Inflammatory macrophage treated with lipopolysaccharide for 1 hour (primary cell): Measurements from ENCODE around the gene GP1BA.

Experiments used
- DNase-seq, 2 donors: peaks; one replicate each; pipeline ENCODE4 v3.0.0-alpha.2; 2020 to 2022

Gene GP1BA

DNA sequence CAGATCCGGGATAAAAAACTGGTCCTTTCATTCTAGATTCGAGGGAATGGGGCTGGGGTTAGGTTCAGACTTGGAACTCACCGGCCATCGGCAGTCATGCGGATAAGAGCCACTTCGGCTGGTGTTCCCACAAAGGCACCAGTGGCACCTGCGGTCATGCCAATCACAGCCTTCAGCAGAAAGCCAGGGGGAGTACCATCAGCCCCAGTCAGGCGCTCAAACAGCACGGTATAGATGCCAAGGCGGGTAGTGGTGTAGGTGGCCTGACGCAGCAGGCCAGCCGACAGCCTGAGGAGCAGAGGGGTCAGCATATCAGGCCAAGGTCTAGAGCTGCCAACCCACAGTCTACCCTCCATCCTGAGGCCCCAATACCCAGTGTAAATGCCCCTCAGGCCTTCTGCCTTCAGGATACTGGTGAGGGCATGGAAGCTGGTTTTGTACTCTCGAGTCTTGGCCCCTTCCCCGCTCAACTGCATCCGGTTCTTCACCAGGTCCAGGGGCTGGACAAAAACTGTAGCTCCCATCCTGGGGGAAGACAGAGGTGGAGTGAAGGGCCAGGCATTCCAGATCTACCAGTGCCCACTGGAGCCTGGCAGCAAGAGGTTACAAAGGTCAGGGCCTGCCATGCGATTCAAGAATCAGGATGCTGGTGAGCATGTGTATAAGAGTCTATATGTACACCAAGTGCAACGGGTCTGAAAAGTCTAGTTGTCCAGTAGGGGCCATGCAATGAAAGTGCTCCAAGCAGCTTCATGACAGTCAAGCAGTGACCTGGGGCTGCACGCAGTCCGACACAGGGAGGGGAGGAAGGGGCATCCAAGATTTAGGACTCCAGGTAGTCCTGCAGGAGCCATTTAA lies 6.8 kb downstream of the GP1BA start:
- DNase-seq: no peak

DNA sequence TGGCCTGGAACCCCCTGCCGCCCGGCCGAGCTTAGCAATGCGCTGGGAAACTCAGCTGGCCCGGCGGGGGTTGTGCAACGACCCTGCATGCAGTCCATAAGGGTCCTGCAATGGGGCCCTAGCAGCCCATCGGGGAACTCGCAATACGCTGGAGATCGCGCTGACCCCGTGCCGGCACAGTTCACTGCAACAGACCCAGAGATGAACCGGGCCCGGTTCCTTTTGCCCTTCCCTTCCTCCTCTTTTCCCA lies 7.4 kb downstream of the GP1BA start:
- no peak for DNase-seq

DNA sequence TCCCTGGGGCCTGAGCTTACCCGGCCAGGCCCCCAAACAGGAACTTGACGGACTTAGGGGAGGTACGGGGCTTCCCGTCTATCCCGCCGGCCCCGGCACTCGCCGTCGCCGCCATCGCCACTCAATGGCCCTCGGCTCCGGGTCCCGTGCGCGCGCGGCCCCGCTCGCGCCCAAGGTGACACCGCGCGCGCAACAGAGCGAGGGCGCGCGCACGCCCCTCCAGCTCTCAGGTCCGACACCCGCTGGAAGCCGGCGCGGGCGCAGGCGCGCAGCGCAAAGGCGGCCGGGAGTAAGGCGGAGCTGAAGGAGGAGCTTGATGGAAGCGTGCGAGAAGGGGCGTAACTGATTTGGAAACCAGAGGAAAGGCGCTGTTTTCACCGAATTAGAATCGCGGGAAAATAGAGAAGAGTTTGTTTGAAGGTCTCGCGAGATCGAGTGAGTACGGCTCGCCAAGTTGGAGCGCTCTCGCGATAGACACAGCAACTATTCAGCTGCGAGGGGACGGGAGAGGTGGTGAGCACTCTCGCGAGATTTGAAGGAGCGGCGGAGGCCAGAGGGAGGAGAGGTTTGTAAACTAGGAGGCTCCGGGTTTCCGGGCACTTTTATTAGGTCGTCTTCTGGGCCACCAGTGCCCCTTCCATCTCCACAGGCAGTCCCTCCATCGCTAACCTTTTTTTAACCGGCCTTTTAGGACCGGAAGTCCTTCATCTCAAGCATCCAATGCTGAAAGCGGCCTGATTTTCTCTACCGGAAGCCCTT lies 7.9 kb downstream of the GP1BA start, which contains the start of the genes RNF167 and SLC25A11:
RNF167 (plus strand) TSS at position 473 of the 759 bp plus-strand sequence. CDS start 642 bp downstream, outside the sequence.
SLC25A11 (minus strand) TSS at position 251 of the 759 bp plus-strand sequence; CDS start at position 115, 136 bp downstream.
- DNase-seq: peak; percentile 99 to 100

GRCh38 chr17:4940555-4941318 lies 8.7 kb downstream of the GP1BA start:
- DNase-seq: no peak

DNA sequence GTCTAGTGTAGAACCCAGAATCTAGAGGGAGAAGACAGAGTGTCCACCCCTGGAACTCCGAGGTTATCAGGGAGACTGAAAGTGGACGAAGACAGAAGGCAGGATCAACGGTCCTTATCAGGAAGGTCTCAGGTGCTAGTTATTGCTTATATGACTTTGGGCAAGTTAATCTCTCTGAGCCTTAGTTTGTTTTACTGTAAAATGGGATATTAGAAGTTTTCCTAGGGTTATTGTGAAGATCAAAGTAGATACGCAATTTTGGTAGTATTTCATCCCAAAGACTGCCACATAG lies 9.2 kb downstream of the GP1BA start:
- DNase-seq: no peak

- no peak for DNase-seq
Observed at GRCh38 chr17:4942760-4943508, 10.9 kb downstream of the GP1BA start.

DNA sequence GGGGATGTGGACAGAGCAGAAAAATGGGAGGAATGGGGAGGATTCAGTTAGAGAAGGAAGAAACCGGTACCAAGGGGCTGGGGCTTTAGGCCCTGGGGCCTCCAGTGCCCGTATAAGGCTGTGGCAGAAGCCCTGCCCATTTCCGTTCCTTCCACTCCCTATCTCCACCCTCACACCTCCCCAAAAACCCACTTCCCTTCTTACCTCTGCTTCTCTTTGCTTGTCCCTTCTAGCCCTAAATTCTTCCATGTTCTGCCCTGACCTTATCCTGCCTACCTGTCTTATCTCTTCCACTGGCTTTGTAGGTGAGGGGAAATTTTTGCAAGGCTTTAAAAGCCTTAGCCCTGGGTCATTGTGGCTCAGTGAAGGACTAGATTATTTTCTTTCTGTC lies 12.1 kb downstream of the GP1BA start:
- DNase-seq: peak in 1 of 2 donors; percentile 36

DNA sequence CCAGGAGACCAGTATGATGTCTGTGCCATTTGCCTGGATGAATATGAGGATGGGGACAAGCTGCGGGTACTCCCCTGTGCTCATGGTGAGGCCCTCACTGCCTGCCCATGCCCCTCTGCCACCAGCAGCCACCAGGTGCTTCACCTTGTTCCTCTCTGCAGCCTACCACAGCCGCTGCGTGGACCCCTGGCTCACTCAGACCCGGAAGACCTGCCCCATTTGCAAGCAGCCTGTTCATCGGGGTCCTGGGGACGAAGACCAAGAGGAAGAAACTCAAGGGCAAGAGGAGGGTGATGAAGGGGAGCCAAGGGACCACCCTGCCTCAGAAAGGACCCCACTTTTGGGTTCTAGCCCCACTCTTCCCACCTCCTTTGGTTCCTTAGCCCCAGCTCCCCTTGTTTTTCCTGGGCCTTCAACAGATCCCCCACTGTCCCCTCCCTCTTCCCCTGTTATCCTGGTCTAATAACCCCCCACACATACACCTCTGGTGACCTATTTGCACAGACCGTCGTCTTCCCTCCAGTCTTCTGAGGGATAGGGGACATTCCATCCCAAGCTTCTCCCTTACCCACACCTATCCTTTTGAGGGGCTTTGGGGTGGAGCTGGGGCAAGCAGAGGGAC lies 12.6 kb downstream of the GP1BA start:
- DNase-seq: no peak

DNA sequence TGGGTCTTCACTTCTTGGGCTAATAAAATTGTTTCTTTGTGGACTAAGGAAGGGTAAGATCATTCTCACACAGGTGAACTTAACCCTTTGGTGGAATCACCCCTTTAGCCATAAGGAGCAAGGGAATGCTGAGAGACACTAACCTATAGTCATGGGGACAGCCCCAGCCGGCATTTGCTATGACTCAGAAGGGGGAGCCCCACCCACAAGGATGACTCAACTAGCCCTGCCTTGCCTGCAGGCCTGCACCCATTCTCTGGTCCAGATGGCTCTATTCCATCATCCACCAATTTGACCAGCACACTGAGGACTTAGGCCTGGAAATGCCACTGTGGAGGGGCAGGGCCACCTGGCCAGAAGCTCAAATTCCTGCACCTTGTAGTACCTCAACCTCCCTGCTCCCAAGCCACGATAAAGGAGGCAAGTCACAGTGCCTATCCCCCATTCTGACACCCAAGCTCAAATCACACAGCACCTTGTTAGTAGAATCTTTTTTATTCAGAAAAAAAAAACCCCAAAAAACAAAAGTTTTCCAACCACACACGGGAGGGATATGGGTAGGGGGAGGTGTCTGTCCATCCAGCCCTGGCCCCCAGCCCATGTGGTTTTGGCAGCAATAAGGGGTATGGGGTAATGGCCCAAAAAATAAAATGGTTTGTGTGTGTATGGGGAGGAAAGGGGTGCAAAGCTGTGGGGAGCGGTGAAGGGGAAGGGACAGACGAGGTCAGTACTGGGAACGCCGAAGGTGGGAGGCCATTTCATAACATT lies 13.3 kb downstream of the GP1BA start:
- DNase-seq: peak; percentile 89 to 93

DNA sequence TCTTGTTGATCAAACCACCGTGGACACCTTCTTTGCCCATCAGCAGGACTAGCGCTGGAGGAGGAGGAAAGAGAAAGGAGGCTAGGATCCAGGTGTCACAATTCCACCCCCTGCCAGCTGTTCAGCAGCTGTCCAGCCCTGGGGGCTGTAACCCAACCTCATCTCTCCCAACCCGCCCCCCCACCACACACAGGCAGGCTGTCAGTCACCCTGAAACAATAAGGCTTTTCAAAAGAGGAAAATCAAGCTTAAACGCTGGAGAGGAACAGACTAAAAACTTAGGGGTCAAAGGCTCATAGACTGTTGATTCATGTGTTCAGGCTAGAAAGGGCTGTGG lies 13.8 kb downstream of the GP1BA start:
- no peak for DNase-seq

GRCh38 chr17:4946312-4946976 lies 14.4 kb downstream of the GP1BA start:
- peak; percentile 49 to 69 for DNase-seq

- no peak for DNase-seq
Observed at GRCh38 chr17:4947010-4947410, 14.9 kb downstream of the GP1BA start.

DNA sequence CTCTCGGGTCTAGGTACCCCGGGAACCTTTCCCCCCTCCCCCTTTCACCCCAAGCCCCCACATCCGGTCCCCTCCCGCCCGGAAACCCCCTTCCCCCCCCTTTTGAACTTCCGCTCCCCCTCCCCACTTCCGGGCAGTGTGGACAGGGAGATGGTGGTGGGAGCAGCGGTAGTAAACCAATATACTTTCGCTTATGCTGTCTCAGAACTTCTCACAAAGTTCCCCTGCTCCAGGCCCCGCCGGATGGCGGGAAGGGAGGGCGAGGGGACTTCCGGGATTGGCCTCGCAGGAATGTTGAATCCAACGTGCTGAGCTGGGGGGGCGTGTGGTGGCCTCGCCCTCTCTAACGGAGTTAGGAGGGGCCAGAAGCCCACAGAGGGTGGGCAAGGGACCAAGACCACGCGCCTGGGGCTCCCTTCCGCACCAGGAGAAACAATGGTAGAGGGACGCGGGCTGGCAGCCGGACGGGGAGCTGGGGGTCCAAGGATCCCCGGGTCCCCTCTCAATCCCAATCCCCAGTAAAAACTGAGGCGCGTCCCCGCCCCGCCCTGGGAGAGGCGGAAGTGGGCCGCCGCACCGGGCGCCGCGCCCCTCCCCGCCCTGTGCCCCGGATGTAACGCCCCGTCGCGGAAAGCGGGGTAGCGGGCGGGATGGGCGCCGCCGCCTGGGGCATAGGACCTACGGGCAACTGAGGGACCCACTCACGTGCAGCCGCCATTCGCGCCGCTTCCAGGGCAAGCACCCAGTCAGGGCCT lies 15.5 kb downstream of the GP1BA start:
- DNase-seq: peak; percentile 65 to 73

DNA sequence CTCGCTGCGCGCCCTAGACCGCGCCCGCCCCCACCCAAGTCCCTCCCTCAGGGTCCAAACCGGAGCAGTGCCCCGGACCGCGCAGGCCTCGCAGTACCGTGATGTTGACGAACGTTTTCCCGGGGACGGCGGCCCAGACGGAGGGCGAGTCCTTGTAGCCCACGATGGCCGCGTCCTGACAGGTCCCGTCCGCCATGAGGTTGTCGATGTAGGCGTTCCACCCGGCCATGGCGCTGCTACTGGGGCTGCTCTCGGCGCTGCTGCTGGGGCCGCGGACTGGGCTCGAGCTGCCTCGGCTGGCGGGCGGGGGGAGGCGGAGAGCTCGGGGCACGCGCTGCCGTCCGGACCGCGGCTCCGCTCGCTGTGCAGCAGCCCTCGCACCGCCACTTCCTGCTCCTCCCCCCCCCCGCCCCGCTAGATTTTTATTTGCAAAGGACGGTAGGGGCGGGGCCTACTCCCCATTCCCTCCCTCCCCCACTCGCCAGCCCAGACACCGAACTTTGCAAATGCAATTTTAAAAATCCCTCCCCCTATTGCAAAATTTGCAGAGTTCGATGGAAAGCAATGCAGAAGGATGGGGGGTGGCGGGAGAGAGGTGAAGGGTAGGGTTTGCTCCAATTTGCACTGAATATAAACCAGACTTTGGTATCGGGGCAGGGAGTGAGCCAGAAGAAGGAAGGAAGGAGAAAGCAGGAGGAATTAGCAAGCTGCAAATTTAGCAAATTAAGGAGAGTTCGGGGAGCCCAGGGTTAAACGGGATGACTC lies 16.3 kb downstream of the GP1BA start, which contains the start of gene PFN1:
PFN1 (minus strand) TSS at position 365 of the 765 bp plus-strand sequence; CDS start at position 229, 136 bp downstream.
- peak; percentile 94 to 98 for DNase-seq

- peak; percentile 85 to 88 for DNase-seq
Observed at GRCh38 chr17:4948931-4949320, 16.8 kb downstream of the GP1BA start.

DNA sequence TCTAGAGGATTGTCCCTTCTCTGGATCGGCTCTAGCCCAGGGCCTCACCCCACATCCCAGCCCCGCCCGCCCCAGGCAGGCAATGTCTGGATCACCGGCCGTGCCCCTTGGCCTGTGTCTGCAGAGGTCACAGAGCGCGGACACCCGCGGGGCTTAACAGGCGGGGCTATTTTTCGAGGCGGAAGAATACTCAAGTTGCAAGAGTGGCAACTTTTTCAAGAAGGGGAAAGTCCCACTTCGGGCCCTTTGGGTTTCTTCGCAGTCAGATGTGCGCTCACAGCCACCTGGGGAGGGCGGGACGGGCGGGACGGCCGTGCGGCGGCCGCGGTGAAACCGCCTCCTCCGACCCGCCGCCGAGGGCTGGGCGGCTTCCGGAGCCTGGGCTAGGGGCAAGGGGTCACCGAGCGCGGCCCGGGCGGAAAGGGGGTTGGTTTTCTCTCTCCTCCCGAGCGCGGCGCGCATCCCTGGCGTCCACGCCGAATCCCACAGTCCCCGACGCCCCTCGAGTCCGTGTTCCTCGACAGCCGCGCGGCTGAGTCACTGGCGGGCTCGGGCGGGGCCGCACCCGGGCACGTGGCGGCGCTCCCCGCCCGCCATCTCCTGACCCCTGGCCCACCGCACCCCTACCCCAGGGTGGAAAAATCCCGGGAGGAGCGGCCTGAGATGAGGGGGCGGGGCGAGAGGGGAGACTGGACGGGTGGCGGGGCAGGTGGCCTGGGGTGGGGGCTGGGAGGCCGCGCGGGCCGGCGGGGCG lies 17.4 kb downstream of the GP1BA start:
- peak; percentile 92 to 95 for DNase-seq

GRCh38 chr17:4950075-4950745 lies 18.1 kb downstream of the GP1BA start:
- DNase-seq: no peak

DNA sequence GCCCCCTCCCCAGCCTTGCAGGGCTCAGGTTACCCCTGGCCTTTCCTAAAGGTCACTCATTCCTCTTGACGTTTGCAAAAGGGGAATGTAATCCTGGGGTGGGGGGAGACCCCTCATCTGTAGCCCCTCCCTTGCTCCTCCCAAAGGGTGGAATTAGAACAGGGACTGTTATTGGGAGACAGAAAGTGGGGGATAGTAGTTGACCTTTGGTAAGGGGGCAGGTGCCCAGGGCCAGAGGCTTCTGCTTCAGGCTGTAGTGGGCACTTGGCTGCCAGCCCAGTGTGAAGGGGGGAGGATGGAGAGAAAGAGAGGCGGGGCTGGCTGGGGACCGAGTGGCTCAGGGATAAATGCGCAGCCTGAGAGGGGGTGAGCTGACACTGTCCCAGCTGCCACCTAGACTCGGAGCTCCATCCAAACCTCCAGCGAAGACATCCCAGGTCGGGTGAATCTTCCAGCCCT lies 18.7 kb downstream of the GP1BA start, which contains the start of gene ENO3:
ENO3 (plus strand) TSS at position 374 of the 459 bp plus-strand sequence. CDS start 711 bp downstream, outside the sequence.
- DNase-seq: no peak
